GM11168 (cell line): ENCODE data around the gene TOPAZ1.
"Not testable (repeated sequence)": the region's sequence is repeated elsewhere in the genome, so short reads cannot be mapped to it uniquely, and the experiment has no call there.

ENCODE experiments used
- in situ Hi-C: fragments of 300-500 bp; cut with MboI; formaldehyde crosslinking; loops from one replicate; pipeline ENCODE4 v1.12.0; 2022; ENCODE audit warnings: low sequenced_read_pairs; ENCODE audit not compliant: unreplicated experiment

The TOPAZ1 gene

DNA sequence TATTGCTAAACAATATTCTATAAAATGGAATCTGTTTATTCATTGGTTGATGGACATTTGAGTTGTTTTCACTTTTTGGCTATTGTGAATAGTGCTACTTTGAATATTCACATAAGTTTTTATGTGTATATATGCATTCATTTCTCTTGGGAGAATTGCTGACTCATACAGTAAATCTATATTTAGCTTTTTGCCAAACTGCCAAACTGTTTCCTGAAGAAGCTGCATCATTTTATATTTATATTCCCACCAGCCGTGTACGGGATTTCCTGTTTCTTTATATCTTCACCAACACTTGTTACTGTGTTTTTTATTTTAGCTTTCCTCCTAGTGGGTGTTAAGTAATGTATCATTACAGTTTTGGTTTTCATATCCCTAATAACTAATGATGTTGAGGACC is 84.3 kb downstream of the TOPAZ1 start:
- in situ Hi-C loops: no loop called here

GRCh38 chr3:44326515-44326914 is 84.8 kb downstream of the TOPAZ1 start:
- in situ Hi-C loops: no loop called here

- in situ Hi-C loops: no loop called here
These were observed 88.3 kb downstream of the TOPAZ1 start for GRCh38 chr3:44329946-44330345.

DNA sequence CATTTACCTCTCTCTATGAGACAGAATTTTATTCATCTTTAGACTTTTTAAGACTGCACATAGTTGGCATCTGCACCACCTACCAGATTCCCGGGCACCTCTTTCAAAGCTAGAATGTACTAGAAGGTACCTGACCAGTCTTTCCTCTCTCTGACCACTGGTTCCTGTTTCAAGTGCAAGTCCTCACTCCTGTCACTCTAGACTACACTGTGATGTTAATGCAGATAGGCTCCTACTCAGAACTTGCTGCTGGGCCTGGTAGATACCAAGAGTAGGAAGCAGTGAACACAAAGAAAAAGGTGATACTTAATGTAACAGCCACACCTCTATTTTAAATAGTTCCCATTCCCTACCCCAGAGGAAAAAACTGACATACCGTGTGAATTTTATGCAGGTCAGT is 88.8 kb downstream of the TOPAZ1 start:
- in situ Hi-C loops: no loop called here

- in situ Hi-C loops: no loop called here
These were observed 92.6 kb downstream of the TOPAZ1 start for GRCh38 chr3:44334326-44334725.

DNA sequence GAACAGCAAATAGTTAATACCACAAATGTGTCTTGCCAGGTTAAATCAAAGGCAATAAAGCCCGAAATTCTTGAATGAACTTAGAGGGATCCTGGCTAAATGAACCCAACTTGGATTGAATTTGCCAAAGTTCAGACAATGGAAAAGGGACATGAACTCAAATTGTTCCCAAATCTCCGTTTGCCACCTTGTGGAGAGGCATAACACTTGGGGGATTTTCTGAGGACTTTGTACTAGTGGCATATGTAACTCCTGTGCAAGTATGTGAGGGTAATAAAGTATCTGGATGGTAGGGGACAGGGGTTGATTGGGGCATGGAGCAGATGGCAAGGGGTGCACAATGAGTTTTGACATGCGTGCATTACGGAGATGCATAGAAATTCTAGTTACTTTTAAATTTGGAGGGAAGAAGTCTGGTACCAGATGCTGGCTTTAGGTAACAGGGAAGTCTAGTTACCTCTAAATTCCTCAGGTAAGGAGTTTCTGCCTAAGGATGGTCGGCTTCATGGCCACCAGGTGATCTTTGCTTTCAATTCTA is 95.6 kb downstream of the TOPAZ1 start:
- in situ Hi-C loops: no loop called here

- in situ Hi-C loops: no loop called here
These were observed 96.5 kb downstream of the TOPAZ1 start, which contains the start of gene TCAIM for GRCh38 chr3:44338010-44338827. TCAIM (plus strand) TSS chr3:44338766; CDS start chr3:44354783, 16,017 bp downstream.

GRCh38 chr3:44338828-44339127 is 97.1 kb downstream of the TOPAZ1 start:
- in situ Hi-C loops: no loop called here

- in situ Hi-C loops: no loop called here
These were observed 97.7 kb downstream of the TOPAZ1 start for GRCh38 chr3:44339181-44340057.

GRCh38 chr3:44340058-44340395 is 98.3 kb downstream of the TOPAZ1 start:
- in situ Hi-C loops: no loop called here

DNA sequence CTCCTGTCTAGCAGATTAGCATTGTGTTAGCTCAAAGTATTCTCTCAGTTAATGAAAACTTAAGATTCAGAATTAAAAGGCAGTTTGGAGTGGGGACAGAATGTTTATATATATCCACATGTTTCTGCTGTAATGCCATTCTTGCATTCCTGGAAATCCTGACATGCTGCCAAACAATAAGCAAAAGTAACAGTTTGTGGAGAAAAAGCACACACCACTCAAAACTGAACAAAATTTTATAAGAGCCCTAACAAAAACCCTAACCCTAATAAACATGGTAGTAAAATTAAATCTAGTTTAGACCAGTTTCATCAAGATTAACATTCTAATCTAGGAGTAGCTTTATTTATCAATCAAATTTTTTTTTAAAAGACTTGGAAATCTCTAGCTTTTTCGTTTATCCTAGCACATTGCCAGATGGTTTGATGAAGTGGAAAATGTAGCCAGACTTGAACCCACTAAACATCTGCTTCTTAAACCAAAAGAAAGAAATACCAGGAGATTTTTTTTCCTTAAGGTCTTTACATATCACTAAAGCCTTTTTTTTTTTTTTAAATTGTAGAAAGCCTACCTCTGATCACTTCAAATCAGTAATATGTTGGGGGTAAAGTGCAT is 100.6 kb downstream of the TOPAZ1 start:
- in situ Hi-C loops: no loop called here

GRCh38 chr3:44343421-44343820 is 101.7 kb downstream of the TOPAZ1 start:
- in situ Hi-C loops: no loop called here

DNA sequence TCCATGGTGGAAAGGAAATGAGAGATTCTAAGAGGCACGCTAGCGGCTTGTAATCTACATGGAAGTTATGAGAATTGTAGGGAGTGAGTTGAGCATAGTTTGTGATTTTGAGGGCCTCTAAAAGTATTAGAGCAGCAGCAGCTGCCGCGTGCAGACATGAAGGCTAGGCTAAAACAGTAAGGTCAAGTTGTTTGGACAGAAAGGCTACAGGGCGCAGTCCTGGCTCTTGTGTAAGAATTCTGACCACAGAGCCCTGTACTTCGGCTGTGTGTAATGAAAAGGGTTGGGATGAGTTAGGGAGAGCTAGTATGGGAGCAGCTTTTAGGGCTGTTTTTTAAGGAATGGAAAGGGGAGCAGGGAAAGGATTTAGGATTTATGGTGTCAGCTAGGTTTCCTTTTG is 104.9 kb downstream of the TOPAZ1 start:
- in situ Hi-C loops: not testable (repeated sequence)

GRCh38 chr3:44348993-44349392 is 107.3 kb downstream of the TOPAZ1 start:
- in situ Hi-C loops: no loop called here

- in situ Hi-C loops: no loop called here
These were observed 111.8 kb downstream of the TOPAZ1 start for GRCh38 chr3:44353355-44353924.

DNA sequence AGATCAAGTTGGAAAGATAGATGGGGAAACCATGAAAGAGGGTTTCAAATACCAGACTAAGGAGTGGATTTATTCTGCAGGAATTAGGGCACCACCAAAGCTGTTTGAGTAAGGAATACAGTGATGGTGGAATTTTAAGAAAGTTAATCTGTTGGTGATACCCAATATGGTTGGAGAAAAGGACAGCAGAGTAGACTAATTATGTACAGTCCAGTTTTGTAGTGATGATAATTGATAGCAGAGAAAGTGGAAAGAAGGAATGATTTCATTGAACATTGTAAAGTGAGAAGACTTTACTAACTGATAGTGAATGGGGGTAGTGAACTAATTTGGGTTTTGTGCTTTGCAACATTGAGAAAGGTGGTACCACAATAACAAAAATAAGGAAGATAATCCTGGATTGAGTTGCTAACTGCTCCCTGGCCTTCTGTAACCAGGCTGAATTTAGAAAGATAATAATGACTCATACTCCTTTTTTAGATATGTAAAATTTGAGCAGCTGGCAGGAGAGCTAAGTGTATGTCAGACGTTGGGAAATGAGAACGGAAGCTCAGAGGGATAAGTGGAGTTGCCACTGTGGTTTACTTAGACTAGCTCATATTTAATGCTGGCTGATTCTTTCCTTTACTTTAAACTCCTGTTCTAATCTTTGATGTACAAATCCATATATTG is 113.8 kb downstream of the TOPAZ1 start:
- in situ Hi-C loops: no loop called here

DNA sequence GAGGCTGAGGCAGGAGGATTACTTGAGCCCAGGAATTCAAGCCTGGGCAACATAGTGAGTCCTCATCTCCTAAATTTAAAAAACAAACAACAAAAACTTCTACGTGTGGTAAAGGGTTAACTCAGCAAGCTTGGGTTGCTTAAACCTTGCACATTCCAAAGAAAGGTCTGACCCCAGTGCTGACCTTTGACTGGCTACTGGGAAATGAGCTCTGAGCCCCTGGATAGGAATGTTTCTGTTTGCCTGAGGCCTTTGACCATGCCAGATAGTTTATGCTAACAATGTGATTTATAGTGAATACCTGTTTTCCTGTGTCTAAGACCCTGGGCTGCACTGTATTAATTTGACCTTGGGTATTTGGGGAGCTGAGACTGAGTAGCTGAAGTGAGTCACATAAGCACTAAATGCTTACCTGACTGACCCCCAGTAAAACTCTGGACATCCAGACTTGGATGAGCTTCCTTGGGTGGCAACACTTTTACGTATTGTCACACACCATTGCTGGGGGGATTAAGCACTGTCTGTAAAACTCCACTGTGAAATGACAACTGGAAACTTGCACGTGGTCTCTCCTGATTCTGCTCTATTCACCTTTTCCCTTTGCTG is 117.6 kb downstream of the TOPAZ1 start:
- in situ Hi-C loops: no loop called here

GRCh38 chr3:44363591-44363990 is 121.9 kb downstream of the TOPAZ1 start:
- in situ Hi-C loops: no loop called here

DNA sequence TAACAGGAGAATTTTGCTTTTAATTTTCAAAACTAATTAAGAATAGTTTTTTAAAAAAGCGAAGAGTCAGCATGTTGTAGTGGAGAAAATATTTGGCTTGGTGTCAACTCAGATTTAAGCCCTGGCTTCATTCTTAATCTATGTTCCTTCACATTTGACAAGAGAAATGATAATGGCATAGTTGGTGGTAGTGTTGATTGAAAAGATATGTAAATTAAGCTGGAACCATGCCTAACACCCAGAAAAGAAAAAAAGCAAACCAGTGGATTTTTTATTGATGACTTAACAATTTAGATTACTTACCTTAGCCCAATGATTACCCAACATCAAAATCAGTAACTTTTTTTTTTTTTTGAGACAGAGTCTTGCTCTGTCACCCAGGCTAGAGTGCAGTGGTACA is 124.3 kb downstream of the TOPAZ1 start:
- in situ Hi-C loops: no loop called here

DNA sequence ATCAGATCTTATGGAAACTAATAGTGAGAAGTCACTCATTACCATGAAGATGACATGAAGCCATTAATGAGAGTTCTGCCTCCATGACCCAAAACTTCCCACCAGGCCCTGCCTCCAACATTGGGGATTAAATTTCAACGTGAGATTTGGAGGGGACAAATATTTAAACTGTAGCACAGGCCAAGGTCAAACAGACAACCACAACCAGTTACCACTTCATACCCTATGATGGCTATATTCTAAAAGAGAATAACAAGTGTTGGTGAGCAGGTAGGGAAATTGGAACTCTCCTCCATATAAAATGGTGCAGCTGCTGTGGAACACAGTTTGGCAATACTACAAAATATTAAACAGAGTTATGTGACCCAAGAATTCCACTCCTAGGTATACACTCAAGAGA is 133.8 kb downstream of the TOPAZ1 start:
- in situ Hi-C loops: no loop called here
